ENCODE results near the gene HTRA3.
A peak's percentile ranks its signal among the peaks of the same experiment; 100 is the strongest.

The HTRA3 gene

DNA sequence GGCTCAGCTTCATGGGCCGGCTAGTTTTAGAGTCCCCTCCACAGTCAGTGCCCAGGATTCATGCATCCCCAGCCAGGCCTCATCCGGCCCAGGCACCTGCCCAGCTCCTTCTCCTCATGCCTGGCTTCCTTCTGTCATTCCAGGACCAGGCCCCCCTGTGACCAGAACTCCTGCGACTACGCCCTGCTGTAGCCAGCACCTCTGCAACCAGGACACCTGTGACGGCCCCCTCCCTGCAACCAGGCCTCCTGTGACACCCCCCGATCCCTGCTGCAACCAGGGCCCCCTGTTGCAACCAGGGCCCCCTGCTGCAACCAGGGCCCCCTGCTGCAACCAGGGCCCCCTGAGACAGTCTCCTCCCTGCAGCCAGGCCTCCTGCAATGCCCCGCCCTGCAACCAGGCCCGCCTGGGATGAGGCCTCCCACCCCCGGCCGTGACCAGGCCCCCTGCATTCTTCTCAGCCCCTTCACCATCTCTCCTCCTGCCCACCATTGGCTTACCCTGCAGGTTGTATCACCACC, 46.8 kb downstream of the HTRA3 start:
- Histone ChIP-seq H3K27me3 (ENCODE audit: insufficient read depth, low read length, poor library complexity) (no peaks in the 10 kb centered on the region), H3K18ac (ENCODE audit: low read length) (no peak overlapping the region), H3K56ac (ENCODE audit: low read length) (peak overlapping the region; percentile 27), H2BK5ac (ENCODE audit: low read length) (no peak overlapping the region), H3K27ac (ENCODE audit: low read depth, low read length) (no peak overlapping the region), H4K8ac (ENCODE audit: low read depth, low read length) (no peak overlapping the region), H2AK5ac (ENCODE audit: low read length) (no peak overlapping the region), H3K9ac (ENCODE audit: low read length) (no peak overlapping the region), H3K4me2 (ENCODE audit: low read length) (no peak overlapping the region), H2BK15ac (replicated peaks; ENCODE audit: low read depth) (no peak overlapping the region), H3K36me3 (ENCODE audit: control insufficient read depth, insufficient read depth, low read length) (no peaks in the 10 kb centered on the region), H3K4ac (ENCODE audit: low read depth, low read length) (no peak overlapping the region), H4K5ac (ENCODE audit: low read length) (no peak overlapping the region), H3K23ac (ENCODE audit: low read length) (no peak overlapping the region), H3K4me3 (ENCODE audit: low read length) (no peak overlapping the region), H3K79me1 (ENCODE audit: low read length) (no peaks in the 10 kb centered on the region), H2BK120ac (ENCODE audit: low read depth, low read length) (no peak overlapping the region), H3K4me1 (ENCODE audit: control insufficient read depth, low read depth, low read length) (no peaks in the 10 kb centered on the region), H3K79me2 (ENCODE audit: control insufficient read depth, insufficient read depth, low read length) (no peaks in the 10 kb centered on the region)
- no CpG with 5 or more reads among the region's 10 CpGs for WGBS (ENCODE audit: extremely low coverage, insufficient coverage, low lambda C conversion rate)
- DNase-seq, result no peak

DNA sequence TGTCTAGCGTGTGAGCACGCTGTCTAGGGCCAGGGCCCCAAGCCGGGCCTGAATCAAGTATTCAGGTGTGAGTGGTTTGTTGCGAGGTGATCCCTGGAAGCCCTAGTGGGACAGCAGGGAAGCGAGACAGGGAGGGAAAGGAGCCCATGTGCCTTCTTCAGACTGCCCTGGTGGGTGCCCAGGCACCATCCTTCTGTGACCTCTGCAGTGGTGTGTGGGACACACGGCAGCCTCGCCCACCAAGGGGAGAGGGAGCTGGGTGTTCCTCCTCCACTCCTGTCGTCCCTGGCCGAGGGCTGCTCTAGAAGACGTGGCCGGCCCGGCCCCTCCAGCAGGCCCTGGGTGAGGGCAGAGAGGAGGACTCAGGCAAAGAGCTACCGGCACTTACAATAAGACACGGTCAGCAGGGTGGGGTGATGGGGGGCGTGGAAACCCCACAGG, 47.4 kb downstream of the HTRA3 start:
- Histone ChIP-seq H2AK5ac (ENCODE audit: low read length) (no peak overlapping the region), H3K4me1 (ENCODE audit: control insufficient read depth, low read depth, low read length) (no peaks in the 10 kb centered on the region), H3K18ac (ENCODE audit: low read length) (no peak overlapping the region), H4K5ac (ENCODE audit: low read length) (no peak overlapping the region), H3K79me2 (ENCODE audit: control insufficient read depth, insufficient read depth, low read length) (no peaks in the 10 kb centered on the region), H4K8ac (ENCODE audit: low read depth, low read length) (no peak overlapping the region), H3K79me1 (ENCODE audit: low read length) (no peaks in the 10 kb centered on the region), H3K4me3 (ENCODE audit: low read length) (no peak overlapping the region), H3K4me2 (ENCODE audit: low read length) (no peak overlapping the region), H2BK120ac (ENCODE audit: low read depth, low read length) (no peak overlapping the region), H3K27ac (ENCODE audit: low read depth, low read length) (no peak overlapping the region), H2BK5ac (ENCODE audit: low read length) (no peak overlapping the region), H3K4ac (ENCODE audit: low read depth, low read length) (no peak overlapping the region), H3K36me3 (ENCODE audit: control insufficient read depth, insufficient read depth, low read length) (no peaks in the 10 kb centered on the region), H3K9ac (ENCODE audit: low read length) (no peak overlapping the region), H3K27me3 (ENCODE audit: insufficient read depth, low read length, poor library complexity) (no peaks in the 10 kb centered on the region), H2BK15ac (replicated peaks; ENCODE audit: low read depth) (no peak overlapping the region), H3K56ac (ENCODE audit: low read length) (peak overlapping the region; percentile 7), H3K23ac (ENCODE audit: low read length) (no peak overlapping the region)
- WGBS (ENCODE audit: extremely low coverage, insufficient coverage, low lambda C conversion rate), result no CpG with 5 or more reads among the region's 15 CpGs
- DNase-seq, result no peak

DNA sequence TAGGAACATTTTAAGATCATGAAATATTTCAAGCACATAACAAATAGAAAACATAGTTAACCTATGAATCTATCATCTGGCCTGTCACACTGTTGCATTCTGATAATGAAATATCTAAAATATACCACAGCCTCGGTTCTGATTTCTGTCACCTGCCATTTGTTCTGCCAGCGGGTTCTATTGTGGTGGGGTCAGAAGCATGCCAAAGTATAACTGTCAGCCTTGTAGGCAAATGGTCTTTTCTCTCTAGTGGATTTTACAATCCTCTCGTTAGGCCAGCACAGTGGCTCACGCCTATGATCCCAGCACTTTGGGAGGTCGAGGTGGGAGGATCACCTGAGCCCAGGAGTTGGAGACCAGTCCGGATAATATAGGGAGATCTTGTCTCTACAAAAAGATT, 47.9 kb downstream of the HTRA3 start:
- Histone ChIP-seq H3K4ac (ENCODE audit: low read depth, low read length) (no peak overlapping the region), H3K4me1 (ENCODE audit: control insufficient read depth, low read depth, low read length) (no peaks in the 10 kb centered on the region), H3K79me2 (ENCODE audit: control insufficient read depth, insufficient read depth, low read length) (no peaks in the 10 kb centered on the region), H2BK5ac (ENCODE audit: low read length) (no peak overlapping the region), H4K5ac (ENCODE audit: low read length) (no peak overlapping the region), H3K27me3 (ENCODE audit: insufficient read depth, low read length, poor library complexity) (no peaks in the 10 kb centered on the region), H3K27ac (ENCODE audit: low read depth, low read length) (no peak overlapping the region), H3K36me3 (ENCODE audit: control insufficient read depth, insufficient read depth, low read length) (no peaks in the 10 kb centered on the region), H3K23ac (ENCODE audit: low read length) (no peak overlapping the region), H3K18ac (ENCODE audit: low read length) (no peak overlapping the region), H3K4me3 (ENCODE audit: low read length) (no peak overlapping the region), H3K4me2 (ENCODE audit: low read length) (no peak overlapping the region), H4K8ac (ENCODE audit: low read depth, low read length) (no peak overlapping the region), H2BK120ac (ENCODE audit: low read depth, low read length) (no peak overlapping the region), H3K79me1 (ENCODE audit: low read length) (no peaks in the 10 kb centered on the region), H3K9ac (ENCODE audit: low read length) (no peak overlapping the region), H2BK15ac (replicated peaks; ENCODE audit: low read depth) (no peak overlapping the region), H2AK5ac (ENCODE audit: low read length) (no peak overlapping the region), H3K56ac (ENCODE audit: low read length) (no peak overlapping the region)
- WGBS (ENCODE audit: extremely low coverage, insufficient coverage, low lambda C conversion rate), result no CpG with 5 or more reads among the region's 6 CpGs
- no peak for DNase-seq

DNA sequence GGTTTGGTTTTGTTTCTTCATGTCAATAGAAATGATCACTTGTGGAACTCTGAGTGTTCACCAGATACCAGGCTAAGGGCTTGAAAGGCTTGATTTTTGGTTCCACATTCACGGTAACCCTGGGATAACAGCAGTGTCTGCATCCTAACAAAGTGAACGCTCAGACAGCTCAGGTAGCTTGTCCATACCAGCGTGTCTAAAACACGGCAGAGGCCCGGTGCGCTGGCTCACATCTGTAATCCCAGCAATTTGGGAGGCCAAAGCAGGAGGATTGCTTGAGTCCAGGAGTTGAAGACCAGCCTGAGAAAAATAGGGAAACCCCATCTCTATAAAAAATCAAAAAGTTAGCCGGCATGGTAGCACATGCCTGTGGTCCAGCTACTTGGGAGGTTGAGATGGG, 49.0 kb downstream of the HTRA3 start:
- Histone ChIP-seq H4K8ac (ENCODE audit: low read depth, low read length) (no peak overlapping the region), H3K9ac (ENCODE audit: low read length) (no peak overlapping the region), H3K4me2 (ENCODE audit: low read length) (no peak overlapping the region), H3K79me1 (ENCODE audit: low read length) (no peaks in the 10 kb centered on the region), H3K4me1 (ENCODE audit: control insufficient read depth, low read depth, low read length) (no peaks in the 10 kb centered on the region), H3K27ac (ENCODE audit: low read depth, low read length) (no peak overlapping the region), H2AK5ac (ENCODE audit: low read length) (no peak overlapping the region), H2BK15ac (replicated peaks; ENCODE audit: low read depth) (no peak overlapping the region), H3K18ac (ENCODE audit: low read length) (no peak overlapping the region), H3K56ac (ENCODE audit: low read length) (no peak overlapping the region), H3K36me3 (ENCODE audit: control insufficient read depth, insufficient read depth, low read length) (no peaks in the 10 kb centered on the region), H3K79me2 (ENCODE audit: control insufficient read depth, insufficient read depth, low read length) (no peaks in the 10 kb centered on the region), H4K5ac (ENCODE audit: low read length) (no peak overlapping the region), H3K23ac (ENCODE audit: low read length) (no peak overlapping the region), H2BK5ac (ENCODE audit: low read length) (no peak overlapping the region), H3K4ac (ENCODE audit: low read depth, low read length) (no peak overlapping the region), H2BK120ac (ENCODE audit: low read depth, low read length) (no peak overlapping the region), H3K4me3 (ENCODE audit: low read length) (no peak overlapping the region), H3K27me3 (ENCODE audit: insufficient read depth, low read length, poor library complexity) (no peaks in the 10 kb centered on the region)
- DNase-seq, result no peak
- WGBS (ENCODE audit: extremely low coverage, insufficient coverage, low lambda C conversion rate), result no CpG with 5 or more reads among the region's 7 CpGs

DNA sequence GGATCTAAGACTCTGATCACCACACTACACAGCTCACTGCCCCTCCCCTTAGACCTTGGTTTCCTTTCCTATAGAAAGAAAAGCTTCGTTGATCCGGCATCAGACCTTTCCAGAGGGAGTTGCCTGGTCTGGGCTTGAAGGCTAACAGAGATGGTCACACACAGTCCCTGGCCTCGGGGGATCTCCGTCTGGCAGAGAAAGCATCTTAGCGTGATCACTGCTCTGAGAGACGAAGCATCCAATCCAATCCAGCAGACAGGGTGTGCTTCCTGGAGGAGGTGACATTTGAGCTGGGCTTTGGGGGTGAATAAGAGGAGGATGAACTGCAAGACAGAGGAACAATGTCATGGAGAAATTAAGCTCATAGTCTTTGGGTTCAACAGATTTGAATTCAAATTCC, 49.5 kb downstream of the HTRA3 start:
- DNase-seq, result no peak
- H4K5ac ChIP-seq (ENCODE audit: low read length), result no peak overlapping the region
- no peak overlapping the region for H4K8ac ChIP-seq (ENCODE audit: low read depth, low read length)

DNA sequence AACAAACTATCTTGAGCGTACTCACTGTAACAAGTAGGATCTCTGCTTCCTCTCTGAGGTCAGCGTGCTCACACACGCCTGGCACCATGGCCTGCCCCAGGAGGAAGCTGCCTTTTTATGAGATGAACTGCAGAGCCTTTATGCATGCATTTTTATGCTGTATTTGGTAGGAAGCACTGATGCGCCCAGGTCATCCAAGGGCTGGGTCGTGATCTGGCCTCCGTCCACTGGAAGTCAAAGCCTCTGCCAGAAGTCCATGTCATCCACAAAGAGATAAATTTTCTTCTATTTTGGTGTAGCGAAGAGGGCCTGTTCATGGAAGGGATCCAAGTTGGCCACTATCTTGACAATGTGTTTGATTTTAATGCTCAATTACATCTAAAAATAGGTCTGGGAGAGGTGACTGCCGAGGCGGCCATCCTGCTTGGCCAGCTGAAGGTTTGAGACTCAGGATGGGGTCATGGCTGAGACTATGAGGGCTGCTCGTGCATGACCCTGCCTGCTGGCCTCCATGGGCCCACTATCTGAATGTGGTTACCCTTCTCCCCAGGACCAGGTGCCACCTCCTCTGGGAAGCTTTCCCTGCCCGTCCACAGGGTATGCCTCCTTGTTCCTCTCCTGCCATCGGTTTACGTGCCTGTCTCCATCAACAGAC, 50.3 kb downstream of the HTRA3 start:
- WGBS (ENCODE audit: extremely low coverage, insufficient coverage, low lambda C conversion rate), result no CpG with 5 or more reads among the region's 13 CpGs
- Histone ChIP-seq H3K79me1 (ENCODE audit: low read length) (no peaks in the 10 kb centered on the region), H3K4me2 (ENCODE audit: low read length) (no peak overlapping the region), H2BK15ac (replicated peaks; ENCODE audit: low read depth) (no peak overlapping the region), H3K36me3 (ENCODE audit: control insufficient read depth, insufficient read depth, low read length) (no peaks in the 10 kb centered on the region), H3K18ac (ENCODE audit: low read length) (no peak overlapping the region), H3K27ac (ENCODE audit: low read depth, low read length) (no peak overlapping the region), H3K56ac (ENCODE audit: low read length) (no peak overlapping the region), H3K4me1 (ENCODE audit: control insufficient read depth, low read depth, low read length) (no peaks in the 10 kb centered on the region), H3K4me3 (ENCODE audit: low read length) (no peak overlapping the region), H3K4ac (ENCODE audit: low read depth, low read length) (no peak overlapping the region), H3K23ac (ENCODE audit: low read length) (no peak overlapping the region), H2BK120ac (ENCODE audit: low read depth, low read length) (no peak overlapping the region), H4K8ac (ENCODE audit: low read depth, low read length) (no peak overlapping the region), H3K27me3 (ENCODE audit: insufficient read depth, low read length, poor library complexity) (no peaks in the 10 kb centered on the region), H4K5ac (ENCODE audit: low read length) (no peak overlapping the region), H3K9ac (ENCODE audit: low read length) (no peak overlapping the region), H2AK5ac (ENCODE audit: low read length) (no peak overlapping the region), H2BK5ac (ENCODE audit: low read length) (no peak overlapping the region), H3K79me2 (ENCODE audit: control insufficient read depth, insufficient read depth, low read length) (no peaks in the 10 kb centered on the region)
- DNase-seq, result no peak

More for the DNA sequence above, 49.5 kb downstream of the HTRA3 start:
- Histone ChIP-seq H3K79me2 (ENCODE audit: control insufficient read depth, insufficient read depth, low read length) (no peaks in the 10 kb centered on the region), H3K56ac (ENCODE audit: low read length) (no peak overlapping the region), H2BK5ac (ENCODE audit: low read length) (no peak overlapping the region), H2BK15ac (replicated peaks; ENCODE audit: low read depth) (no peak overlapping the region), H3K4ac (ENCODE audit: low read depth, low read length) (no peak overlapping the region), H3K9ac (ENCODE audit: low read length) (no peak overlapping the region), H2AK5ac (ENCODE audit: low read length) (no peak overlapping the region), H3K4me2 (ENCODE audit: low read length) (no peak overlapping the region), H3K27ac (ENCODE audit: low read depth, low read length) (no peak overlapping the region), H3K27me3 (ENCODE audit: insufficient read depth, low read length, poor library complexity) (no peaks in the 10 kb centered on the region), H3K4me1 (ENCODE audit: control insufficient read depth, low read depth, low read length) (no peaks in the 10 kb centered on the region), H3K4me3 (ENCODE audit: low read length) (no peak overlapping the region), H3K79me1 (ENCODE audit: low read length) (no peaks in the 10 kb centered on the region), H2BK120ac (ENCODE audit: low read depth, low read length) (no peak overlapping the region), H3K36me3 (ENCODE audit: control insufficient read depth, insufficient read depth, low read length) (no peaks in the 10 kb centered on the region), H3K23ac (ENCODE audit: low read length) (no peak overlapping the region), H3K18ac (ENCODE audit: low read length) (no peak overlapping the region)
- WGBS (ENCODE audit: extremely low coverage, insufficient coverage, low lambda C conversion rate), result no CpG with 5 or more reads among the region's 6 CpGs

Data from mesendoderm (in vitro differentiated cells).